Measurements from ENCODE around the gene TMEM171. TPM values are rescaled to one million over a fixed set of nuclear protein-coding genes. Genes with fewer than 3 reads are reported as not detected.

TMEM171 gene
- total RNA-seq, 1 donor from 2014 or later, result not detected

GRCh38 chr5:73095564-73096238 is 24.7 kb upstream of the TMEM171 start:
- Histone ChIP-seq H3K4me3 (no peak overlapping the region), H3K27ac (no peak overlapping the region), H3K36me3 (peaks cover 8% of the 10 kb centered on the region), H3K27me3 (ENCODE audit: low read depth) (no peaks in the 10 kb centered on the region), H3K9me3 (peaks cover 4% of the 10 kb centered on the region), H3K4me1 (no peaks in the 10 kb centered on the region)
- no peak for DNase-seq
- ATAC-seq, result no peak
- intact Hi-C loops (cut with DNase I), result no loop called here
- TF ChIP-seq, protein P1, sequence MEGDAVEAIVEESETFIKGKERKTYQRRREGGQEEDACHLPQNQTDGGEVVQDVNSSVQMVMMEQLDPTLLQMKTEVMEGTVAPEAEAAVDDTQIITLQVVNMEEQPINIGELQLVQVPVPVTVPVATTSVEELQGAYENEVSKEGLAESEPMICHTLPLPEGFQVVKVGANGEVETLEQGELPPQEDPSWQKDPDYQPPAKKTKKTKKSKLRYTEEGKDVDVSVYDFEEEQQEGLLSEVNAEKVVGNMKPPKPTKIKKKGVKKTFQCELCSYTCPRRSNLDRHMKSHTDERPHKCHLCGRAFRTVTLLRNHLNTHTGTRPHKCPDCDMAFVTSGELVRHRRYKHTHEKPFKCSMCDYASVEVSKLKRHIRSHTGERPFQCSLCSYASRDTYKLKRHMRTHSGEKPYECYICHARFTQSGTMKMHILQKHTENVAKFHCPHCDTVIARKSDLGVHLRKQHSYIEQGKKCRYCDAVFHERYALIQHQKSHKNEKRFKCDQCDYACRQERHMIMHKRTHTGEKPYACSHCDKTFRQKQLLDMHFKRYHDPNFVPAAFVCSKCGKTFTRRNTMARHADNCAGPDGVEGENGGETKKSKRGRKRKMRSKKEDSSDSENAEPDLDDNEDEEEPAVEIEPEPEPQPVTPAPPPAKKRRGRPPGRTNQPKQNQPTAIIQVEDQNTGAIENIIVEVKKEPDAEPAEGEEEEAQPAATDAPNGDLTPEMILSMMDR (IDR thresholded peaks at IDR 0.05), result no peak

- no peak overlapping the region for H3K4me3 ChIP-seq
- no peak for DNase-seq
- H3K27ac ChIP-seq, result no peak overlapping the region
- peaks cover 4% of the 10 kb centered on the region for H3K36me3 ChIP-seq
- H3K4me1 ChIP-seq, result no peaks in the 10 kb centered on the region
- no peaks in the 10 kb centered on the region for H3K27me3 ChIP-seq (ENCODE audit: low read depth)
- no peak for ATAC-seq
- intact Hi-C loops (cut with DNase I), result no loop called here
- H3K9me3 ChIP-seq, result peaks cover 4% of the 10 kb centered on the region
- TF ChIP-seq, protein P1 (IDR thresholded peaks at IDR 0.05), result no peak
Observed at GRCh38 chr5:73096239-73096575, 24.2 kb upstream of the TMEM171 start.

GRCh38 chr5:73097740-73098139 is 22.6 kb upstream of the TMEM171 start:
- no peak overlapping the region for H3K27ac ChIP-seq
- no peak for DNase-seq
- H3K36me3 ChIP-seq, result no peaks in the 10 kb centered on the region
- no peaks in the 10 kb centered on the region for H3K27me3 ChIP-seq (ENCODE audit: low read depth)
- no peak for ATAC-seq
- H3K9me3 ChIP-seq, result peaks cover 4% of the 10 kb centered on the region
- intact Hi-C loops (cut with DNase I), result no loop called here
- H3K4me3 ChIP-seq, result no peak overlapping the region
- TF ChIP-seq, protein P1 (IDR thresholded peaks at IDR 0.05), result no peak
- H3K4me1 ChIP-seq, result no peaks in the 10 kb centered on the region

GRCh38 chr5:73100109-73100508 is 20.3 kb upstream of the TMEM171 start:
- H3K27ac ChIP-seq, result no peak overlapping the region
- intact Hi-C loops (cut with DNase I), result no loop called here
- DNase-seq (no peak), ATAC-seq (no peak)
- H3K4me1 ChIP-seq, result no peaks in the 10 kb centered on the region
- H3K36me3 ChIP-seq, result no peaks in the 10 kb centered on the region
- peaks cover 4% of the 10 kb centered on the region for H3K9me3 ChIP-seq
- H3K27me3 ChIP-seq (ENCODE audit: low read depth), result no peaks in the 10 kb centered on the region
- TF ChIP-seq, protein P1 (IDR thresholded peaks at IDR 0.05), result no peak
- no peak overlapping the region for H3K4me3 ChIP-seq

DNA sequence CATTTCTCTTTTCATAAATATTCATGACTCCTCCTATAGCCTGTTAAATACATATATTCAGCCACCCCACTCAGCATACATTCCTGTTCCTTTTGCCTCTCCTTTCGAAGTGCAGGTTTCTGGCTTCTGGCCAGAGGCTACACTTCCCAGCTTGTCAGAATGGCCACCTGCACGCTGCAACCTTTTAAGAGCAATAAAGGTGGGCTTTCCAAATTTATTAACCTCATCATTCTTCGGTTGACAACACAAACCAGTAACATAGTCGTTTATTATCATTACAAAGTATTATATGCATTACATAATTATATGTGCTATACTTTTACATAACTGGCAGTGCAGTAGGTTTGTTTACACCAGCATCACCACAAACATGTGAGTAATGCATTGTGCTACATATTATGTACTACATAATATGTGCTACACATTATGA is 16.5 kb upstream of the TMEM171 start:
- no peaks in the 10 kb centered on the region for H3K4me1 ChIP-seq
- no peak overlapping the region for H3K4me3 ChIP-seq
- DNase-seq, result no peak
- H3K27me3 ChIP-seq (ENCODE audit: low read depth), result no peaks in the 10 kb centered on the region
- intact Hi-C loops (cut with DNase I), result no loop called here
- TF ChIP-seq, protein P1 (IDR thresholded peaks at IDR 0.05), result no peak
- no peak for ATAC-seq
- H3K27ac ChIP-seq, result no peak overlapping the region
- peaks cover 3% of the 10 kb centered on the region for H3K9me3 ChIP-seq
- H3K36me3 ChIP-seq, result no peaks in the 10 kb centered on the region
